LoVo (cell line): ENCODE measurements around the gene SUFU.
"Not testable (repeated sequence)": the region's sequence is repeated elsewhere in the genome, so short reads cannot be mapped to it uniquely, and the experiment has no call there.

Experiments
- DNase-seq: peaks from one replicate; pipeline ENCODE4 v3.0.0-alpha.2; 2016; ENCODE audit warnings: low spot score

SUFU gene

GRCh38 chr10:102480396-102480795 lies 23.4 kb upstream of the SUFU start:
- no peak for DNase-seq

GRCh38 chr10:102484021-102484420 lies 19.8 kb upstream of the SUFU start:
- DNase-seq: no peak

GRCh38 chr10:102485093-102485784 lies 18.5 kb upstream of the SUFU start:
- DNase-seq: no peak

GRCh38 chr10:102491136-102491535 lies 12.6 kb upstream of the SUFU start:
- no peak for DNase-seq

- DNase-seq: no peak
These were observed 11.3 kb upstream of the SUFU start for GRCh38 chr10:102492344-102492939.

- DNase-seq: no peak
These were observed 10.8 kb upstream of the SUFU start for GRCh38 chr10:102492983-102493382.

- no peak for DNase-seq
These were observed 10.0 kb upstream of the SUFU start for GRCh38 chr10:102493771-102494170.

GRCh38 chr10:102497545-102497944 lies 6.2 kb upstream of the SUFU start:
- DNase-seq: no peak

GRCh38 chr10:102499356-102499755 lies 4.4 kb upstream of the SUFU start:
- DNase-seq: no peak

- DNase-seq: not testable (repeated sequence)
These were observed 3.1 kb upstream of the SUFU start for GRCh38 chr10:102500686-102501085.

- DNase-seq: no peak
These were observed 2.4 kb upstream of the SUFU start for GRCh38 chr10:102501201-102502028.

GRCh38 chr10:102502029-102502336 lies 1.8 kb upstream of the SUFU start:
- DNase-seq: peak; percentile 99

GRCh38 chr10:102502337-102503151 lies 1.2 kb upstream of the SUFU start, which contains the start of gene ACTR1A:
TSS of gene ACTR1A (minus strand) at chr10:102502712. CDS start at chr10:102502647, 65 bp downstream.
- peak; percentile 98 for DNase-seq

- no peak for DNase-seq
These were observed 605 bp downstream of the SUFU start for GRCh38 chr10:102504179-102504975.

GRCh38 chr10:102504976-102505300 lies 1.2 kb downstream of the SUFU start:
- no peak for DNase-seq

- DNase-seq: no peak
These were observed 1.8 kb downstream of the SUFU start for GRCh38 chr10:102505462-102506115.

GRCh38 chr10:102507521-102507920 lies 3.7 kb downstream of the SUFU start:
- no peak for DNase-seq

GRCh38 chr10:102508506-102508905 lies 4.7 kb downstream of the SUFU start:
- DNase-seq: no peak

- DNase-seq: no peak
These were observed 5.6 kb downstream of the SUFU start for GRCh38 chr10:102509387-102509786.

GRCh38 chr10:102511583-102512274 lies 8.0 kb downstream of the SUFU start:
- DNase-seq: no peak
